ENCODE measurements around the gene SZRD1. TPM values are rescaled to one million over a fixed set of nuclear protein-coding genes. Genes with fewer than 3 reads are reported as not detected.

SZRD1 gene
- total and polyA plus RNA-seq, 4 donors, result 14.2 to 44.3 (median 25.0) TPM

- no peak for DNase-seq (ENCODE audit: low spot score)
- Histone ChIP-seq H3K36me3 (ENCODE audit: control insufficient read depth in 4 of 4, insufficient read depth in 3 of 4, low read depth in 1 of 4, low read length in 3 of 4) (peaks cover 14 to 30% (median 22%) of the 10 kb centered on the region in 4 donors), H3K27me3 (ENCODE audit: control insufficient read depth in 4 of 4, insufficient read depth in 4 of 4, low read length in 3 of 4) (no peaks in the 10 kb centered on the region), H3K4me3 (ENCODE audit: low read depth in 1 of 3, low read length in 3 of 3) (no peak overlapping the region), H3K9me3 (ENCODE audit: control insufficient read depth in 4 of 4, low read length in 3 of 4) (no peaks in the 10 kb centered on the region), H3K4me1 (ENCODE audit: control insufficient read depth in 4 of 4, insufficient read depth in 4 of 4, low read length in 3 of 4) (peaks cover 0 to 10% (median 6%) of the 10 kb centered on the region in 4 donors), H3K27ac (ENCODE audit: low read depth in 1 of 2, low read length in 2 of 2) (no peak overlapping the region), H3K9ac (ENCODE audit: low read depth in 1 of 2, low read length in 2 of 2) (no peak overlapping the region)
- TF ChIP-seq MAX (IDR thresholded peaks at IDR 0.05), result no peak
- no peak for TF ChIP-seq HNF4G (IDR thresholded peaks at IDR 0.05)
- no peak for TF ChIP-seq SP1 (IDR thresholded peaks at IDR 0.05)
- TF ChIP-seq YY1 (IDR thresholded peaks at IDR 0.05), result no peak
- no peak for TF ChIP-seq HNF4A (conservative IDR thresholded peaks at IDR 0.05)
- TF ChIP-seq TAF1 (conservative IDR thresholded peaks at IDR 0.05), result no peak
- no peak for TF ChIP-seq RXRA (IDR thresholded peaks at IDR 0.05)
- TF ChIP-seq RAD21 (IDR thresholded peaks at IDR 0.05), result no peak
- TF ChIP-seq ZBTB33 (IDR thresholded peaks at IDR 0.05), result no peak
- no peak for TF ChIP-seq EGR1 (IDR thresholded peaks at IDR 0.05; ENCODE audit: low read depth in 2 of 2)
- no peak for TF ChIP-seq JUND (IDR thresholded peaks at IDR 0.05)
- TF ChIP-seq CTCF (IDR thresholded peaks at IDR 0.05; ENCODE audit: low read depth, low read length, missing input control), result no peak
- no peak for TF ChIP-seq GABPA (IDR thresholded peaks at IDR 0.05 in 1 of 2, conservative IDR thresholded peaks at IDR 0.05 in 1 of 2)
- TF ChIP-seq FOXA2 (IDR thresholded peaks at IDR 0.05), result no peak
- no peak for TF ChIP-seq REST (IDR thresholded peaks at IDR 0.05)
- no peak for TF ChIP-seq FOXA1 (IDR thresholded peaks at IDR 0.05)
- no peak for TF ChIP-seq ATF3 (IDR thresholded peaks at IDR 0.05)
- 88% methylated on average over 10 of the region's 10 CpGs for WGBS
These were observed 26.8 kb downstream of the SZRD1 start for GRCh38 chr1:16393570-16394521.

All from liver (tissue), 9 donors.